HL-60/S4 treated with retinoic acid at 250 ng/mL for 4 days and 3 days (cell line): ENCODE data around the gene ADAMTS4.

Source experiments
- in situ Hi-C: fragments of 300-500 bp; cut with MboI; formaldehyde crosslinking; loops from 2 replicates; pipeline ENCODE4 v1.7.0; 2022; ENCODE audit warnings: low sequenced_read_pairs

ADAMTS4 gene

GRCh38 chr1:161176468-161177111 lies 22.3 kb downstream of the ADAMTS4 start:
- in situ Hi-C loops, result no loop called here

GRCh38 chr1:161175771-161176453 lies 22.9 kb downstream of the ADAMTS4 start:
- in situ Hi-C loops, result no loop called here

GRCh38 chr1:161174911-161175310 lies 23.9 kb downstream of the ADAMTS4 start:
- in situ Hi-C loops, result no loop called here

GRCh38 chr1:161173711-161174110 lies 25.1 kb downstream of the ADAMTS4 start:
- in situ Hi-C loops, result no loop called here

- in situ Hi-C loops, result no loop called here
These were observed 26.0 kb downstream of the ADAMTS4 start for GRCh38 chr1:161172776-161173376.

GRCh38 chr1:161172349-161172748 lies 26.5 kb downstream of the ADAMTS4 start:
- in situ Hi-C loops, result no loop called here

- in situ Hi-C loops, result no loop called here
These were observed 27.2 kb downstream of the ADAMTS4 start for GRCh38 chr1:161171696-161172095.

GRCh38 chr1:161171191-161171590 lies 27.7 kb downstream of the ADAMTS4 start:
- in situ Hi-C loops, result no loop called here

GRCh38 chr1:161168906-161169305 lies 29.9 kb downstream of the ADAMTS4 start:
- in situ Hi-C loops, result no loop called here

GRCh38 chr1:161166669-161167548 lies 31.9 kb downstream of the ADAMTS4 start:
- in situ Hi-C loops, result no loop called here

GRCh38 chr1:161165742-161166668 lies 32.8 kb downstream of the ADAMTS4 start, which contains the start of gene PPOX:
PPOX (plus strand) TSS chr1:161166426; CDS start chr1:161166848, 422 bp downstream.
- in situ Hi-C loops, result no loop called here

- in situ Hi-C loops, result no loop called here
These were observed 33.8 kb downstream of the ADAMTS4 start for GRCh38 chr1:161164901-161165610.

- in situ Hi-C loops, result no loop called here
These were observed 35.1 kb downstream of the ADAMTS4 start for GRCh38 chr1:161163793-161164192.

GRCh38 chr1:161162806-161163205 lies 36.0 kb downstream of the ADAMTS4 start:
- in situ Hi-C loops, result no loop called here

GRCh38 chr1:161162052-161162451 lies 36.8 kb downstream of the ADAMTS4 start:
- in situ Hi-C loops, result no loop called here

GRCh38 chr1:161161652-161162051 lies 37.2 kb downstream of the ADAMTS4 start:
- in situ Hi-C loops, result no loop called here

- in situ Hi-C loops, result no loop called here
These were observed 38.1 kb downstream of the ADAMTS4 start for GRCh38 chr1:161160671-161161145.

GRCh38 chr1:161159913-161160243 lies 39.0 kb downstream of the ADAMTS4 start:
- in situ Hi-C loops, result no loop called here
